Left cardiac atrium (tissue), 4 donors: ENCODE data around the gene EPB41L4B. TPM values are rescaled to one million over a fixed set of nuclear protein-coding genes. Genes with fewer than 3 reads are reported as not detected.

ENCODE experiments used
- ATAC-seq, 2 donors: fragments of 200-7000 bp; cut with Tn5 transposase; one replicate each; pipeline ENCODE4 v1.9.1; 2020; ENCODE audit warnings: mild to moderate bottlenecking in 2 of 2, moderate library complexity in 2 of 2
- DNase-seq: peaks from one replicate; pipeline ENCODE4 v3.0.0-alpha.2; 2020
- intact Hi-C, 2 donors: fragments of 100-400 bp; cut with DNase I; formaldehyde crosslinking; loops; one replicate each; pipeline versions ENCODE4 v1.14.1 to v1.15.1; 2022 to 2023
- total RNA-seq, 2 donors: library from RNA; stranded (reverse); fragmentation: NEBNext Ultra II Directional; extraction: Animal tissue kit (Norgen Biotek cat#: 25700); gene quantifications; one replicate each; pipeline ENCODE4 v1.2.1, GENCODE V29; 2021
- donor health status: DM: no; HTN: yes; CAD: no.
- donor health status: DM: no; HTN: yes; CAD: no; lungs with severe emphysema.
- donor health status: DM: yes; HTN: yes; CAD: no.
- donor health status: Dilated cardiomyopathy.

Gene EPB41L4B
- total RNA-seq, 2 donors from 2014 or later, result 19.4 to 21.6 TPM

DNA sequence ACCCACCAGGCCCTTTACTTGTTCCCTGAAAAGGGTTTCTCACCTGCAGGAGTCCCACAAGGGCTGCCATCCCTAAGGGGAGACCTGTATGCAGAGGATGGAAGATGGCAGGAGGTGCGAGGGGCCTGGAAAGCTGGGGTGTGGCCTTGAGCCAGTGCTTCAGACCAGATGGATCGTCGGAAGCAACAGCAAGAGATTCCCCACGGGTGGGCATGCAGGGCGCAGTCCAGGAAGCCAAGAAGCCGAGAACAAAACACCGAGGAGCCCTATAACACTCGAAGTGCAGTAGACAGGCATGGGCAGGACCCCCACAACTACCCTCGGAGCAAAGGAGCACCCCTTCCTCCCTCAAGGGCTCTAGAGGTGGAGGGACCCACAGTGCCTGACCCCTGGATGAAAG, 129.1 kb downstream of the EPB41L4B start:
- ATAC-seq (no peak), DNase-seq (no peak)
- intact Hi-C loops, result loop anchor here in 1 of 2 donors (2.0 kb wide), 1 partner anchor 129 kb away; the partner anchor contains the start of gene EPB41L4B

DNA sequence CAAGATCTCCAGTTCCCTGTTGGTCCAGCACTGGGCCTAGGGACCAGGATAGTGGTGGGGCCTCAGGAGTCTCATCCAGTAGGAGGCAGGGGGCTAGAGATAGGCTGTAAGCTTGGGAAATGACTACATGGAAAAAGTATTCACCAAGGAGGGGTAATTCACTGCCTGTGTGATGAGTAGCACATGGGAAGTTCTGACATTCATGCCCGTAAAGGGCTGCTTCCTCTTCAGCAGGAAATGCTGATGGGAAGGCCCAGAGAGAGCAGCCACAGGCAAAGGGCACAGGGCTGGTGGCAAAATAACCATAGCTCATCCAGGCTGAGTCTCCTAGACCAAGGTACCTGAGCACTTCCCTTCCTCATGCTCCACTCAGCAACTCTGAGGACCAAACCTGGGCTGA, 130.7 kb downstream of the EPB41L4B start:
- no peak for ATAC-seq

DNA sequence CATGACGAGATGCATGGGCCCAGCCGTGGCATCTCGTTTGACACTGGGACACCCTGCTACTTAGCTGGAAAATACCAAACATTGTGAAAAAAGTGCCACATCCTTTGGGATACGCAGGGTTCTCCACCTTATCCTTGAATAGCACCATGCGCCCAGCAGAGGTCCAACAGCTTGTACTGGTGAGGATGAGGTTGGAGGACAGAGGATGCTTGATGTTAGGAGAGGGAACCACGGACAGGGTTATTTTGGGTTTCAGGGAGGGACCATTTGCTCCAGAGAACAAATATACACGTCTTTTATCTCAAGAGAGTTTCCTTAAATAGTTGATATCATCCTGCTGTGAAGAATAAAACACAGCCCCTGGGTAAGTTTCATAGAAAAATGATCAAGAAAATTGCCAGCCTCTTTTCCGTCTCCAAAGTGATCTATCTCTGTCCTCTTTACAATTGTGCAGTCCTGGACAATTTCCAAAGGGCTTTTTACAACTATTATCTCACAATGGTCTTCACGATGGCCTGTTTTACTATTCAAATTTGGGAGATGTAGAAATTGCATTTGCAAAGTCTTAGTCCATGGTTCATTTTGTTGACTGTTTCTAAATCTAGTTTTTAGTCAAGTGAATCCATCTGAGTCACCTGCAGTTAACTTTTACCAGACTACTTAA, 133.9 kb downstream of the EPB41L4B start:
- ATAC-seq, result peak in 1 of 2 donors; percentile 20
- DNase-seq, result no peak
- intact Hi-C loops, result no loop called here

More for the DNA sequence above, 130.7 kb downstream of the EPB41L4B start:
- intact Hi-C loops, result no loop called here
- DNase-seq, result no peak

DNA sequence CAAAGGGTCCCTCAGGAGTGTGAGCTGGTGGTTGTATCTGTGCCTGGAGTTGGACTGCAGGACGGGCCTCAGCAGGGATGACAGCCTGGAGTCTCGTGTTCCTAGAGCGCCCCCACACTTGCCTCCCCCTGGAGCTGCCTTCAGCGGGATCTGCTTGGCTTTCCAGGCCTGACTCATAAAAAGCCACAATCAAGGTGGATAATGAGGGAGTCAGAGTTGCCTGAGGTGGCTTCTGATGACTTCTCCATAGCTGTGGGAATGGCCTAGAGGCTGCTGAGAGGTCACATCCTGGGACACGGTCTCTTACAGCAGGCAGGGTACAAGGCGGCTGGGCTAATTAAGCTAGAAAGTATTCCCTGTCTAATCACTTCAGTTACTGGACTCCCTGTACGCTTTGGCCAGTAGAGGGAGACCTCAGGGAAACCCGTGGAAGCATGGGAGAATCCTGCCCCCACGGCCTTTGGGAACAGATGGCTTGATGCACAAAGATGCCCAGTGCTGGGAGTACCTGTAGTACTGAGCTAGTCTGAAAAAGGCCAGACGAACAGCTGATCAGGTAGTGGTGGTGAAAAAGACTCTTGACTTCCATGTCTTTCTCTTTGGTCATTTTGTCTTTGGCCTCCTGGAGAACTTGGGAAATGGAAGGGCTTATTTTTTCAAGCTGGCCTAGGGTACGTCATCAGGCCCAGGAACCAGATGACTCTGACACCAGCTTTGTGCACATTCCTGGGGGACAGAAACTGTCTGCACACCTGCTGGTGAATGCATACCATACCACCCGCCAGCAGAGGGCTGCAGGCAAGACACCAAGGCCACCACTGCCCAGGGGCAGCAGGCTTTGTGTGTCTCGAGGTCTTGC, 137.7 kb downstream of the EPB41L4B start:
- intact Hi-C loops, result no loop called here
- DNase-seq (peak; percentile 33), ATAC-seq (peak in 1 of 2 donors; percentile 40)

DNA sequence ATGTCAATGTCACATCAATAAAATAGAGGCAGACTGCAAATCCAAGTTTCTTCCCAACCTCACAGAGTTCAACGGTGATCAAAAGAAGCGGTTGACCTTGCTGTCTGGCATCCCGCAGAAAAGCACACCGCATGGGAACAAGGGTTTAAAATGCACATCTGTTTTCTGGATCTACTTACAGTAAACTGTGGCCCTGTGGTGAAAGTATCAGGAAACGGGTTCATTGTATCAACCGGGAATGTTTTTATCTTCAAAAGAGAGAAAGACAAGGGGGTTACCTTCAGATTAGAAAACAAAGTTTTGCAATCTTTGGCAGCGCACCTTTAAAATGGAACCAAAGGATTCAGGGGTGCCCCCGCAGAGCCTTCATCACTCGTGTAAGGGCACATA, 138.3 kb downstream of the EPB41L4B start:
- DNase-seq, result no peak
- no peak for ATAC-seq
- intact Hi-C loops, result no loop called here

DNA sequence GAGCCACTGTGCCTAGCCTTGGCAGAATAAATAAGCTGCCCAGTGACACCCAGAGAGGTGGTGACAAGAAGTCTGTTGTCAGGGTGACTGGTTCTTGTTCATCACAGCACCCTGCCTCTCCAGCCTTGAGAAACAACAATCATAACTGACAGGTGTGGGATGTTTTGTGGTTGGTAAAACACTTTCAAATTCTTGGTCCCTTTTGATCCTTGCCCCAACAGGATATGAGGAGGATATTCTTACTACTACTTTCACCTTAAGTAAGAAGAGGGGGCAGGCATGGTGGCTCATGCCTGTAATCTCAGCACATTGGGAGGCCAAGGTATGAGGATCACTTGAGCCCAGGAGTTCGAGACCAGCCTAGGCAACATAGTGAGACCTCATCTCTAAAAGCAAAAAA, 139.6 kb downstream of the EPB41L4B start:
- DNase-seq, result no peak
- intact Hi-C loops, result no loop called here
- ATAC-seq, result no peak

DNA sequence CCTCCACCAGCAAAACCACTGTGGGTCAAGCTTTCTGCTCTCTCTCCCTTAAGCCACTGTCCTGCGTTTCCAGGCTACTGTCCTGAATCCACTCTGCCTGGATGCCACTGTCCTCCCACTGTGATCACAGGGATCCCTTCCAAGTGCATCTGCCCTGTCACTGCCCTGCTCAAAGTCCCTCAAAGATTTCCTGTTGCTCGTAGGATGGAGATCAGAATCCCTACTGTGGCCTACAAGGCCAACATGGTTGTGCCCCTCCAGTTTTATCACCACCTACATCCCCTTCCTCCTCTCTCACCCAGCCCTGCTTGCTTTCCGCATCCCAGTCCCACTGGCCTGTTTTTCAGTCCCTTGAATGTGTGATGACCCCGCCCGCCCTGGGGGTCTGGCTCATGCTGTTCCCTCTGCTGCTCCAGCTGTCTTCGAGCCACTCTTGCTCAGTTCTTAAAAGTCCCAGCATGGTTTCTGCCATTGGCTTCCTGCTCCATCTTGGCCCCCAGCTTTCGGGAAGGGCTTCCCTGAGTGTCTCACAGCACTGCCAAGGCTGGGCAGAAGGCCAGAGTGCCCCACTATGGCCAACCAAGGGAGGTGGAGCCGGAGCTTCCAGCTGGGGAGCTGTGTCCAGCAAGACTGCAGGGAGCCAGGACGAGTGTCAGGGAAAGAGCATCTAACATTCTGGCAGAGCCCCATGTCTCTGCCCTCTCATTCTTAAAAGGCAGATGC, 140.9 kb downstream of the EPB41L4B start:
- ATAC-seq, result peak; percentile 44 to 73
- no peak for DNase-seq
- intact Hi-C loops, result no loop called here

DNA sequence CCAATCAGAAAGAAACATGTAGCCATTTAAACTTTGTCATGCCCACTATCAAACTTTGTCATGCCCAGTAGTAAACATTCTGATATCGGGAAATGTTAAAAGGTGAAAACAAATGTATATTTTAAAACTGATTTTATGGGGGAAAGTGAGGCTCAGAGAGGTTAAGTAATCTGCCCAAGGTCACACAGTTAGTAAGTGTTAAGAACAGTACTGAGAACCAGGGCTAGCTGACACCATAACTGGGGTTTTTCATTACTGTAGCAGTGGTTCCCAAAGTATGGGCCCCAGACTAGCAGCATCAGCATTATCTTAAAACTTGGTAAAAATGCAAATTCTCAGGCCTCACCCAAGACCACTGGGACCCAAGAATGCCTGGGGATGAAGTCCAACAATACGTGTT, 143.9 kb downstream of the EPB41L4B start:
- ATAC-seq (no peak), DNase-seq (no peak)
- intact Hi-C loops, result no loop called here

DNA sequence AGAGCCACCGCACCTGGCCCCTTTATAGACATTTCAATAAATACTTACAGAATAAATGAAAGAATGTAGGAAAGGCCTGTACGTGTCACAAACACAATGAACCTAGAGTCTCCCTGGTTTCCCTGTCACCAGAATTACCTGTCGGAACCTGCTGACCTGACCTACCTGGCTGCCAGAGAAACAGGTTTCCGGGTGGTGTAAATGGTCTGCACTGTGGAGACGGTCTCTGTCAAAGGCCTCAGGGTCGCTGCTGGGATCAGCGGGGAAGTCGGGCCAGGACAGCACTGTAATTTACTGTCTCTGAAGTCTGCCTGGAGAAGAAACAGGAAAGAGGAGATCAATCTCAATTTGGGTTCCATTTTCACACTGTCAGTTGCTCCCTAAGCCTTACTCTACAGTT, 144.5 kb downstream of the EPB41L4B start:
- no peak for ATAC-seq
- no peak for DNase-seq
- intact Hi-C loops, result no loop called here

DNA sequence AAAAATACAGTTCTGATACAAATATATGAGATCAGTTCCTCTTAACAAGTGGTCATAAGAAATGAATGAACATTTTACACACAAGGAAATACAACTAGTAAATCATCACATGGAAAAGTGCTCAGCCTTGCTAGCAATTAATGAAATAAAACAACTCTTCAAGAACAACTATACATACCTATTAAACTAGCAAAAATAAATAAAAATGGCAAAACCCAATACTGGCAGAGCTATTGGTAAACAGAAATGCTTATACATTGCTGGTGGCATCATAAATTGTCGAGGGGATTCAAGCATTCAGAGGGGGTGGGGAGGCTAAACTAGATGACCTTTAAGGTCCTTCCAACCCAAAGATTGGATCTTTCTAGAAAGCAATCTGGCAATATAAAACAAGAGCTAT, 147.9 kb downstream of the EPB41L4B start:
- DNase-seq, result no peak
- intact Hi-C loops, result no loop called here
- no peak for ATAC-seq

DNA sequence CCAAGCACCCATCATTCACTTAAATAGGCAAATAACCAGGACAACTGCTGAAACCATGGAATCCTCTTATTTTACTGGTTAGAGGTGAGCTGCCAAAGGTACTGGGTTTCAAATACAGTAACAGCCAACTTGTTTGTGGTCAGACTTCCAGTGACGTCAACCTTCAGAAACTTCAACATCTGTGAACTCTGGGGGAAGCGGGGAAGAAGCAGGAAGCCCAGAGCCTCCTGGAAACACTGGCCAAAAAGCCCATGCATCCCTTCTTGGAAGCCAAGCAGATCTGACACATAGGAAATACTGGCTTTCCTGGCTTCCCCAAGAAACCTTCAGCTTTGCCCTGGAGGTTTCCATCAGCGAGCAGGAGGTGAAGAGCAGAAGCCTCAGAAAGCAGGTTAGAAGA, 148.9 kb downstream of the EPB41L4B start:
- DNase-seq, result no peak
- no peak for ATAC-seq
- intact Hi-C loops, result no loop called here

DNA sequence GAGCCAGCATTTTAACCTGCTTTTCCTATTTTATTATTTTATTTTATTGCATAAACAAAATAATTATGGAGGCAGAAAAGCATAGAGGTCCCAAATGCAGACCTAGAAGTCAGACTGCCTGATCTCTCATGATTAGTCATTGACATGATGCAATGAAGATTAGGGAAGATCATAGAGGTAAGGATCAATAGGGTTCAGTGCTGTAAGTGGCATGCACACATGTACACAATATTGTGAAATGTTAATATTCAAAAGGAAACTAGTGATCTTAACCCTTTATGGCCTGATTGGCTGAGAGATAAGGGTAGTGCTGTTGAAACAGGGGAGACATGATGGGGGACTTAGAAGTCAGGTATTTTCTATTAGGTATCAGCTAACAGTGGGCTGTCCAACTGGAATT, 152.7 kb downstream of the EPB41L4B start:
- DNase-seq (no peak), ATAC-seq (no peak)
- intact Hi-C loops, result no loop called here

DNA sequence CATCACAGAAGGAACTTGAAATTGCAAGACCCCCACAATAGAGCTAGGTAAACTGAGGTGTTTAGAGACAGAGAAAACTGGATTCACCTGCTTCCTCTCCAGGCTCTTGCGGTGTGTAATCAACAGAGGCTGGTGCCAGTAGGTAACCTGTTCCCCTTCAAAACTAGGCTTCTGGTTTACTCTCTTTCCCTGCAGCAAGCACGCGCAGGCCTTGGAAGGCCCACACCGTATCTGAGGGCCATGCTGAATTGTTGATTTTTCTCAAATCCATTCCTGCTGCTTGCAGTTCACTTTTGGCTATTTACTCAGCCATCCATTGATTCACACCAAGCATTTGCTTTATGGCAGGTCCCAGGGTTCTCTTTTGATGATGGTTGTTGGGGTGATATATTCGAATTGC, 153.1 kb downstream of the EPB41L4B start:
- intact Hi-C loops, result loop anchor here in 1 of 2 donors (2.0 kb wide), 1 partner anchor 71 kb away; no protein-coding TSS in a partner anchor
- DNase-seq, result no peak
- ATAC-seq, result no peak

DNA sequence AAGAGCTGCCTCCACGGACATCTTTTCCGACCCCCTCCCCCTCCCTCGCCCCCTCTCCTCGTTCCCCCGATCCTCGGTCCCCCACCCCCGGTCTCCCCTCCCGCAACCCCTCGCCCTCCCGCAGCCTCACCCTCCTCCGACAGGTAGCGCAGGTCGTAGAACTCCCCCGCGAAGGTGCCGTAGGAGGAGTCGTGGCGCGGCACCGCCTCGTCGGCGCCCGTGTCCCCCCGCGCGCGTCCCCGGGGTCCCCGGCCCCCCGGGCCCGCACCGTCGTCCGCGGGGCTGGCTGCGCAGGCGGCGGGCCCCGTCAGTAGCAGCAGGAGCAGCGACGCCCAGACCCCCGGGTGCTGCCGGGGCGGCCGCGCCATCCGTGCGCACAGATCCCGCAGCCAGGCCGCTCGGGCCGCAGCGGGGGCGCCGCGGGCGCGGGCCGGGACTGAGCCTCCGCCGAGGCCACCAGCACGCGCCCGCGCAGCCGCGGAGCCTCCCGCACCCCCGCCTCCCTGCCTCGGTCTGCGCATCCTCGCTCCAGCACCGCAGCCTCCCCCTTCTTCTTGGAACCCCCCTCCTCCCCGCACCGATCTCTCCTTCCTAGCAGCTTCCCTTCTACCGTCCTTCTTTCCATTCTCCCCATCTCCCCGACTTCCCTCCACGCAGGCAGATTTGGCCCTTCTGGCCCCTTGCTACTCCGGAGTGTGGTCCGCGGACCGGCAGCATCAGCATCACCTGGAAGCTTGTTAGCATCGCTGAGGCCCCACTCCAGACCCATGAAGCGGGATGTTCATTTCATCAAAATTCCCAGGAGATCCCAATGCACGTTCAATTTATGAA, 153.9 kb downstream of the EPB41L4B start, which contains the start of gene FRRS1L:
TSS of gene FRRS1L (minus strand) at position 479 of the 831 bp plus-strand sequence. CDS start at position 368, 111 bp downstream.
- peak; percentile 41 to 63 for ATAC-seq
- no peak for DNase-seq
- intact Hi-C loops, result loop anchor here in 1 of 2 donors (2.0 kb wide), 1 partner anchor 70 kb away; no protein-coding TSS in a partner anchor

DNA sequence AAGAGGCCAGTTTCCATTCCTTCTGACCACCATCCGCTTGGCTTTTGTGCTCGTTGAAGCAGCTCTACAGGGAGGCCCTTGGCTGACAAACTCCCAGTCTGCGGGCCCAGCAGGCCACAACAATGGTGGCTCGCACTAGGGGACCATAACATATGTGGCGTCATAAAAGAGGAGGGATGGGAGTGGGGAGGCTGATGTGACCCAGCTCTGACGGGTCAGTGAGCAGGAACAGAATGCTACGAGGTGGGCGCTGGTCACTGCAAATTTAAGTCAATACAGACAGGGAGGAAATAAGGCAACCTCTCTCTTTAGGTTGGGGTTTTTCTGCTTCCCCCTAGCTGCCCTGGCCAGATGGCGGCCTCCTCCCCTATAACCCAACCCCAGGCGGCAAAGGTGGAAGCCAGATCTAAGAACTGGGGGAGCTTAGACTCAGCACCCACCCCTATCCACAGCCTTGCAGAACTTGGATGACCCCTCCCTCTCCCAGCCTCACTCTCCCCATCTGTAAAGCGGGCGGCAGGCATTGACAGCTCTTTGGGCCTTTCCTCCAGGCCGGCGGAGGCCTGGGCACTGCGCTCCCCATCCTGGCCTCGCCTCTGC, 154.6 kb downstream of the EPB41L4B start:
- no peak for DNase-seq
- ATAC-seq, result no peak
- intact Hi-C loops, result loop anchor here in 1 of 2 donors (2.0 kb wide), 1 partner anchor 69 kb away; no protein-coding TSS in a partner anchor

DNA sequence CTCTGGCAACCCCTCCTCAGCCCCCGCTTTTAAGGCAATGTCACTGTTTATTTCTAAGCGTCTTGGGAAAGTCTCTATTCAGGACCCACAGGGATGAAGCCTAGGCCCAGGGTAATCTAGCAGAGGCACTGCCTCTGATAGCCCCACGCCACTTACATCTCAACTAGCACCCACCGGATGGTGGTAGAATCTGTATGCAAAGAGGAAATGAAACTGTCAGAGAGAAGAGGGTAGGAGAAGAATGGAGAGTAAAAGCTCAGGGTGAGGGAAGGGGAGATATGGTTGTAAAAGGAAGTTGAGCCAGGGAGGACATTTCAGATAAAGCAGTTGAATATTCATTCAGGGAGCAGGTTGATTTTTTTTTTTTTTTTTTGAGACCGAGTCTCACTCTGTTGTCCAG, 156.8 kb downstream of the EPB41L4B start:
- ATAC-seq, result no peak

DNA sequence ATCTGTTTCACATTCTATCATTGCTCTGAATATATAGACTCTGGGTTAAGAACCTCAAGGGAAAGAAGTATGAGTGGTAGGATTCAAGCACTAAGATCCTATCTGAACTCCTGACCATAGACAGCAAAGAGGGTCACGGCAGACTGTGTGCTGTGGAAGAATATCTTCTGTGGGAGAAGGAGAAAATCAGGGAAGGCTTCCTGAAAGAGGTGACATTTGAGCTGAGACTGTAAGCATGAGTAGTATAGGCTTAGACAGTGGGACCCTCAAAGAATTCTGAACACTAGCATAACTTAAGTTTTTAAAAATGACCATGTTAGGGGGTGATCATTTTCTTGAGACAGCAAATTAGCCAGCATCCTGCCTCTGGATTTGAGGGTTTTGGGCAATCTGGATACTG, 157.7 kb downstream of the EPB41L4B start:
- ATAC-seq (no peak), DNase-seq (no peak)
- intact Hi-C loops, result no loop called here

More for the DNA sequence above, 156.8 kb downstream of the EPB41L4B start:
- intact Hi-C loops, result no loop called here
- DNase-seq, result no peak

DNA sequence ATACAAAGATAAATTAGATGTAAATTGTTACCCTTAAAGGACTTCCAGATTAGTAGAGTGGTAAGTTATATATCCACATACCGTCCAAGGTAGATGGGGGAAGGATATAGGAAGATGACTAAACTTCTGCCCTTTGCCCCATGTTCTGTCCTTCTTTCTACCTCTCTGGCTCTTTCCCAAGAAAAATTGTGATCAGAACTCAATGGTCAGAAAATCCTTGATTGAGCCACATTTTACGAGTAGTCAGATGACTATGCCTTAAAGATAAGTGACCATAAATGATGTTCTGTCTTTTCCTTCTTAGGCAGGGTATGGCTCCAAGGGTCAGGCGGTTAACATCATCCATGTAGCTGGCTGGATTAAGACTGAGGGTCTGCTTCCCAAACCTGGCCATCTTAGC, 158.2 kb downstream of the EPB41L4B start:
- intact Hi-C loops, result no loop called here
- no peak for ATAC-seq

More for the DNA sequence above, 158.2 kb downstream of the EPB41L4B start:
- no peak for DNase-seq
